GM21786 (cell line): ENCODE measurements around the gene INO80E.
"Not testable (repeated sequence)": the region's sequence is repeated elsewhere in the genome, so short reads cannot be mapped to it uniquely, and the experiment has no call there.

Experiments used
- ATAC-seq: cut with Tn5 transposase; IDR thresholded peaks from one replicate; pipeline ENCODE4 v1.9.1; 2021; ENCODE audit not compliant: unreplicated experiment

INO80E gene

GRCh38 chr16:30030011-30030685 lies 34.1 kb downstream of the INO80E start:
- no peak for ATAC-seq

- no peak for ATAC-seq
Observed at GRCh38 chr16:30030841-30031413, 34.9 kb downstream of the INO80E start, which contains the start of gene TLCD3B. Gene TLCD3B, minus strand, starts transcription at chr16:30031271. Its CDS starts 744 bp downstream, at chr16:30030527.

GRCh38 chr16:30031477-30031918 lies 35.5 kb downstream of the INO80E start:
- no peak for ATAC-seq

- no peak for ATAC-seq
Observed at GRCh38 chr16:30032083-30032819, 36.2 kb downstream of the INO80E start.

- no peak for ATAC-seq
Observed at GRCh38 chr16:30033270-30033669, 37.2 kb downstream of the INO80E start.

GRCh38 chr16:30040221-30040620 lies 44.2 kb downstream of the INO80E start:
- no peak for ATAC-seq

GRCh38 chr16:30040690-30041089 lies 44.6 kb downstream of the INO80E start:
- ATAC-seq: not testable (repeated sequence)

- ATAC-seq: no peak
Observed at GRCh38 chr16:30041841-30042240, 45.8 kb downstream of the INO80E start.

- no peak for ATAC-seq
Observed at GRCh38 chr16:30046178-30046577, 50.1 kb downstream of the INO80E start.

GRCh38 chr16:30046588-30046987 lies 50.5 kb downstream of the INO80E start:
- no peak for ATAC-seq

- ATAC-seq: no peak
Observed at GRCh38 chr16:30049871-30050270, 53.8 kb downstream of the INO80E start.

GRCh38 chr16:30051518-30051917 lies 55.5 kb downstream of the INO80E start:
- no peak for ATAC-seq

- ATAC-seq: no peak
Observed at GRCh38 chr16:30052671-30053372, 56.8 kb downstream of the INO80E start.

GRCh38 chr16:30053376-30054015 lies 57.5 kb downstream of the INO80E start:
- no peak for ATAC-seq

- ATAC-seq: no peak
Observed at GRCh38 chr16:30054451-30054850, 58.4 kb downstream of the INO80E start.

- ATAC-seq: no peak
Observed at GRCh38 chr16:30054959-30055553, 59.0 kb downstream of the INO80E start.
